ENCODE measurements around the gene LY6G5C.

Gene LY6G5C

DNA sequence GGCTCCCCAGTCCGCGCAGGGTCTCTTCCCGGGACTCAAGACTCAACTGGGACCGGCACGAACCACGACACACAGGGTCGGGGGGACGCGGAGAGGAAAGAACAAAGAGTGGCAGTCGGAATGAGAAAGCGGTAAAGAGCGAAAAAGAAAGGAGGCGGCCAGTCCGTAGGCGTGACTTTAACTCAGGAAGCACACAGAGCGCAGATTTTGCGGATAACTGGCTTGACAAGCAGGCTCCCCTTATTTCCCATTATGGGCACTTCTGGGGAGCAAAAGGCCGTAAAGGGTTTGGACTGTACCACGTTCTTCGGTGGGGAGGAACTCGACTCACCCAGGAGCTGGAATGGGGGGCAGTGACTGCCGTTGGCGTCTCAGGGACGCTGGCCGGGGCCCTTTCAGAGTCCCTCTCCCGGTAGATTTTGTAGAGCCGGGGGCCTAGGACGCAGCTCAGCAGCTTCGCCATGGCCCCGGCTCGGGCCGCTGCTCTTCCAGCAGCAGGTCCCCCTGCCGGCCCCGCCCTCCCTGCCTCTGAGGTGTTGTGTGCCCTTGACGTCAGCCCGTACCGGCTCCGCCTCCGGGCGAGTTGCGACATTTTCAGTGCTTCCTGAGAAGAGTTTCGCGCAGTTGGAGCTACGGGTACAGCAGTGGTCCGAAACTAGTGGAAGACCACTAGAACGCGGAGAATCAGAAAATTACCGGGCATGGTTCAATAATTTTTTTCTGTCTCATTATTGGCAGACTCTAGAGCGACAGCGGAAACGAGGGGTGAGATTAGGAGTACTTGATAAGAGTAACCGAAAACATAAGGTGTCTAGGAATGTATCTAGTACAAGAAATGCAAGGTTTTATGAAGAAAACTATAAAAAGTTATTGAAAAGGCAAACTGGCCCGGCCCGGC is 22.2 kb upstream of the LY6G5C start, which contains the start of gene ABHD16A:
TSS of gene ABHD16A (minus strand) at position 506 of the 898 bp plus-strand sequence. CDS start at position 463, 43 bp downstream.
- TF ChIP-seq, protein P1, sequence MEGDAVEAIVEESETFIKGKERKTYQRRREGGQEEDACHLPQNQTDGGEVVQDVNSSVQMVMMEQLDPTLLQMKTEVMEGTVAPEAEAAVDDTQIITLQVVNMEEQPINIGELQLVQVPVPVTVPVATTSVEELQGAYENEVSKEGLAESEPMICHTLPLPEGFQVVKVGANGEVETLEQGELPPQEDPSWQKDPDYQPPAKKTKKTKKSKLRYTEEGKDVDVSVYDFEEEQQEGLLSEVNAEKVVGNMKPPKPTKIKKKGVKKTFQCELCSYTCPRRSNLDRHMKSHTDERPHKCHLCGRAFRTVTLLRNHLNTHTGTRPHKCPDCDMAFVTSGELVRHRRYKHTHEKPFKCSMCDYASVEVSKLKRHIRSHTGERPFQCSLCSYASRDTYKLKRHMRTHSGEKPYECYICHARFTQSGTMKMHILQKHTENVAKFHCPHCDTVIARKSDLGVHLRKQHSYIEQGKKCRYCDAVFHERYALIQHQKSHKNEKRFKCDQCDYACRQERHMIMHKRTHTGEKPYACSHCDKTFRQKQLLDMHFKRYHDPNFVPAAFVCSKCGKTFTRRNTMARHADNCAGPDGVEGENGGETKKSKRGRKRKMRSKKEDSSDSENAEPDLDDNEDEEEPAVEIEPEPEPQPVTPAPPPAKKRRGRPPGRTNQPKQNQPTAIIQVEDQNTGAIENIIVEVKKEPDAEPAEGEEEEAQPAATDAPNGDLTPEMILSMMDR (conservative IDR thresholded peaks at IDR 0.05) = no peak
- peak within 1 kb of the TSS; percentile 85 for H3K27ac ChIP-seq

DNA sequence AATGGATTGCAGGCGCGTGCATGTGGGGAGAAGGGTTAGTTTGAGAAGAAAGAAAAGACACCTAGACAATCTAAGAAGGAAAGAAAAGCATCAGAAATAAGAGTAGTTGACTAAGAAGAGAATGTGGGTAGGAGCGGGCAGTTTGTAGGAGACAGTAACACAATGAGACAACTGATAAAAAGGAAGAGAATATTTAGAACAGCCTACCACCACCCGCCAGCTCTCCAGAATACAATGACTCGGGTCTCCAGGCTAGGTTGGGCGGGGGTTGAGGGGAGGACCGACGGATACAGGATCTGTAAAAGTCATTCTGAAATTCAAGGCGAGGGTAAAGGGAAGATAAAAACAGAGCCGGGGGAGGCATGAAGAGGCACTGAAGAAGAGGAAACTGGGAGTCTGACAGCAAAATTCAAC is 21.5 kb upstream of the LY6G5C start:
- H3K27ac ChIP-seq = peak overlapping the region; percentile 85
- TF ChIP-seq, protein P1 (conservative IDR thresholded peaks at IDR 0.05) = no peak

DNA sequence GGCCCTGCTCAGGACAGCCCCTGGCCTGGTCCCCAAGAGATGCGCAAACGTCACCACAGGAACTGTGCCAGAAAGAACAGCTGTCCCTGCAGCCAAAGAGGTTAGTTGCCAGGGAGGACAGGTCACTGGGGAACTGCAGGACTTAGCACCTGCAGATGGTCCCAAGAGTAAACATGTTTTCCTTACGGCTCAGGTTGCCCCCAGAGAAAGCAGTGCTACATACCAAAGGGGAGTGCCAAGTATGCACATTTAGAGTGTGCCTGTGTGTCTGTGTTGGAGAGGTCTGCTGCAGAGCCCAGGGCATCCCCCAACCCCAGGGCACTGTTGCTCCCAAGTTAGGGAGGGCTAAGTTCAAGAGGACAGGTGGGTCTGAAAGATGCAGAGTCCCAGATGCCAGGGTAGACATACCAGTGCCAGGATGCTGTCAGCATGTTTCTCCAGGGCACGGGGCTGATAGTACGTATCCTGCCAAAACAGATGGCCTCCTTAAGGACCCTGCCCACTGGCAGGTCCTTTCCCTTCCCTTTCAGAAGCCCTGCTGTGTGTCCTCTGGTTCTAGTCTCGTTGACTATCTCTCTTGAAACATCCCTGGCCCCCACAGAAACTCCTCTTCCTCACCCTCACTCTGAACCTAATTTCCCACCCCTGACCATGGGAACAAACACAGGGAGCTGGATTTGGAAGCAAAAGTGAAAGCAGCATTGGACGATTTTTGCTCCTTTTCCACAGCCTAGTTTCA is 21.0 kb upstream of the LY6G5C start:
- peak overlapping the region; percentile 85 for H3K27ac ChIP-seq
- TF ChIP-seq, protein P1 (conservative IDR thresholded peaks at IDR 0.05) = no peak

DNA sequence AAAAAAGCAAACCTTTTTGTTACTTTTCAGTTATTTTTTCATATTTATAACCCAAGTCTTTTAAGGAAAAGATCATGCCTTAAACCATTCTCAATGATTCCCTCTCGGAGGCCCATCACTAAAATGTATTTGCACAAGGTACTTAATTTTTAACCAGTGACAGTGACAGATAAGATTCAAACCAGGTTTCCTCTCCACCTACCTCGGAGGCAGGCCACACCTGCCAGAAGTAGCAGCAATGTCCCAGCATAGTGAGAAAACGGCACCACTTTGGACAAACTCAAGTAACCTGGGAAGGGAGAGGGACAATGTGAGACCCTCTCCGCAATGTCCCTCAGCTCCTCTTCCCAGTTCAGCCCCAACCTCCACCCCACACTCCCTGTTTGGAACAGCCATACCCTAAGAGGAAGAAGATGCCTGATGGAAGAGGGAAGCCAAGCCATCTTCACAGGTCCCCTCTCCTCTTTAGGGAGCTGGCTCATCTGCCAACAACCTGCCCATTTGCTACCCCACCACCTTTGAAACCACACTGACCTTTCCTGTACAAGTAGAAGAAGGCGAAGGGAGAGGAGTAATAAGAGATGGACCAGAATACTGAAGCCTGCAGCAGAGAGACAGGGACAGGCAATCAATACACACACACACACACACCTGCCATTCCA is 20.0 kb upstream of the LY6G5C start:
- no peak overlapping the region; the same call in 1 of the 2 replicates for H3K27ac ChIP-seq
- TF ChIP-seq, protein P1 (conservative IDR thresholded peaks at IDR 0.05) = no peak

DNA sequence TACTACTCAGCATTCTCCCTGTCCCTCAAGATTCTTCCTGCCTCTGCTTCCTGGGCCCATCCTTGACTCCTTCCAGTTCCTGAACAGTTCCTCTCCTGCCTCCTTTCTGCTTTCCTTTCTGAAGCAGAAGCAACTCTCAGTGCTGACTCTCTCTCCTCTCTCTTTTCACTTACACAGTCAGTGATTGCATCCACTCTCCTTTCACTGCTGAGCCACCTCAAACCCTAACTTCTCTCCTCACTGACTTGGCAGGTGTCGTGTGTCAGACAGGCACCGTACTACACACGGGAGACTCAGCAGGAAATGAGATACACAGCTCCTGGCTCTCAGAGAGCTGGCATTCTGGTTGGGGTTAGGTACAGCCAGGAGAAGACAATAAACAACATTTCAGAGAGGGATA is 16.7 kb upstream of the LY6G5C start:
- TF ChIP-seq, protein P1 (conservative IDR thresholded peaks at IDR 0.05) = no peak

DNA sequence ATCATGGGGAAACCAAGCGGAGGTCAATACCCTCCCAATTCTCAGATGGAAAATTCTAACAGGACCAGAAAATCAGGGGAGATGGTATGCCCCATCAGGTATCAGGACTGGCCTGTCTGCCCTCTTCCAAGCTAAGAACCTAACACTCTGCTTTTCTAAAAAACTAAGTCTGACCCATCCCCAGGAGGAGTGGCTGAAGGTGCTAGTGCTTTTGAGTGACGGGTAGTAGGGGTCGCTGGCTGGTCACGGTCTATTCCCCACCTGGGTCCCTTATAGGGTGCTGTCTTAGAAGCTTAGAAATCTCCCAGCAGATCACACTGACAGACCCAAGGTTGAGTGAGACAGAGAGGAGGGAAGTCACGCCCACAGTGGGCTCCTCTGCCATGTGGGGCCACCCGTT is 12.7 kb upstream of the LY6G5C start:
- TF ChIP-seq, protein P1 (conservative IDR thresholded peaks at IDR 0.05) = no peak

More for the DNA sequence above, 16.7 kb upstream of the LY6G5C start:
- no peak overlapping the region for H3K27ac ChIP-seq

DNA sequence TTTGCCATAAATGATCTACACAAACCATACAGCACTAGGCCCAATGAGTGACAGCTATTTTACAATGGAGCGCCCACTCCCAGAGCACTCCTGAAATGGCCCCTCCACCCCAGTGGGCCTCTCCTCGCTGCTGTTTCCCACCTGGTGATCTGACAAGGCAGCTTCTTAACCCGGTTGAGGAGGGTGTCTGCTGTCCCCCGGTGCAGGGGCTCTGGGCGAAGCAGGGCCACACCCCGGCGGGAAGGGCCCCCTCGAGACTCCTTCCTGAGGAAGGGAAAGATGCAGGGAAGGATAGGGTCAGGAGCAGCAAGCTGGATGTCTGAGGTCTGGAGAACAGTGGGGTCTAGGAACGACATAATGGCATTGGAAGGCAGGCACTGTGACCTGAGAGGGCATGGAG is 12.0 kb upstream of the LY6G5C start:
- TF ChIP-seq, protein P1 (conservative IDR thresholded peaks at IDR 0.05) = no peak

More for the DNA sequence above, 12.7 kb upstream of the LY6G5C start:
- no peak overlapping the region for H3K27ac ChIP-seq

More for the DNA sequence above, 12.0 kb upstream of the LY6G5C start:
- H3K27ac ChIP-seq = no peak overlapping the region

Measured in VCaP (cell line).